ENCODE measurements around the gene CTNNBIP1. TPM values are rescaled to one million over a fixed set of nuclear protein-coding genes. Genes with fewer than 3 reads are reported as not detected.

CTNNBIP1 gene
- polyA plus RNA-seq, 3 donors from 2014 or later = 41.0 to 51.5 (median 45.5) TPM

DNA sequence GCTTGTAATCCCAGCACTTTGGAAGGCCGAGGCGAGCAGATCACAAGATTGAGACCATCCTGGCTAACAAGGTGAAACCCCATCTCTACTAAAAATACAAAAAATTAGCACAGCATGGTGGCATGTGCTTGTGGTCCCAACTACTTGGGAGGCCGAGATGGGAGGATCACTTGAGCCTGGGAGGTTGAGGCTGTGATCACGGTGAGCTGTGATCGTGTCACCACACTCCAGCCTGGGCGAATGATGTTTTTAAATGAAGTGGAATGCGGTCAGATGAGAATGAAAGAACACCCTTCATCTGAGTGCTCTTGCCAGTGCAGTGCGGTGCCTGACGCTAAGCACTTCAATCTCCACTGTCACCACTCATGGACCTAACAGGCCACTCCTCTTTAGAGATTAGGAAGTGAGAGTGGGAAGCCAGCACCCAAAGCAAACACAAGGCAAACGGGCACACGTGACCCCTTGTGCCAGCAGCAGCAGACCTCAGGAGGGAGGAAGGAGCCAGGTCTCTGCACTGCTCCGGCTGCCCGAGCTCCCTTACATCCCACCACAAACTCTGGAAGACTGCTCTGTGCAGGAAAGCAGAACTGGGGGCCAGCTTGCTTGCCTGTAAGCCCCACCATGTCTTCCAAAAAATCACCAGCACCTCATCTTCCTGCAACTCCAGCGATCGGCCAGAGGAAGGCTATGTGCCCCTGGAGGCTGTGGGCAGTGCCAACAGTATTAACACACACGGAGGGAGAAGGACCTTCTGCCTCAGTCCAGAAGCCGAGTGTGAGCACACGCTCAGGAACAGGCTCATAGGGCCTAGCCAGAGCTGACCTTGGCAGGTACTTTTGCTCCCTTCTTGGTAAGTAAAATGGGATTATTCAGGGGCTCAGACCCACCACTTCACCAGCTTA lies 9.7 kb downstream of the CTNNBIP1 start:
- no peaks in the 10 kb centered on the region for H3K36me3 Mint-ChIP-seq
- H3K4me1 Mint-ChIP-seq = peaks cover 23 to 45% of the 10 kb centered on the region in 2 donors
- no peaks in the 10 kb centered on the region for H3K27me3 Mint-ChIP-seq (ENCODE audit: low read depth in 3 of 3)
- H3K27ac Mint-ChIP-seq = peak overlapping the region; percentile 34 to 87 (median 74)
- H3K9me3 Mint-ChIP-seq = no peaks in the 10 kb centered on the region
- no peak for DNase-seq
- peak overlapping the region in 3 of 5 donors; percentile 0 to 66 (median 10) for H3K4me3 Mint-ChIP-seq

DNA sequence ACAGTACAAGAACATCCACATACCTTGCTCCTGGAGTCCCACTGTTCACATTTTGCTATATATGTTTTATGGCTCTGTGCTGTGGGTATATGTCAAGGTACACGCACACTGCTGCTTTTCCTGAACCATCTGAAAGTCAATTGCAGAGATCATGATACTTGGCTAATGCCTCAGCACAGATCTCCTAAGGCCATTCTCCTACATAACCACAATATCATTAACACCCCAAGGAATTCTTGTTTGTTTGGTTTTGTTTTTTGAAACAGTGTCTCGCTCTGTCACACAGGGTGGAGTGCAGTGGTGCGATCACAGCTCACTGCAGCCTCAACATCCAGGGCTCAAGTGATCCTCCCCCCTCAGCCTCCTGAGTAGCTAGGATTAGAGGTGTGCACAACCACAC lies 16.0 kb downstream of the CTNNBIP1 start:
- peaks cover 19 to 30% of the 10 kb centered on the region in 2 donors for H3K4me1 Mint-ChIP-seq
- H3K4me3 Mint-ChIP-seq = no peak overlapping the region
- H3K36me3 Mint-ChIP-seq = peaks cover 3 to 6% (median 4%) of the 10 kb centered on the region in 3 donors
- DNase-seq = no peak
- peaks cover 0 to 2% (median 0%) of the 10 kb centered on the region in 3 donors for H3K27me3 Mint-ChIP-seq (ENCODE audit: low read depth in 3 of 3)
- H3K9me3 Mint-ChIP-seq = no peaks in the 10 kb centered on the region
- peak overlapping the region in 5 of 6 donors; percentile 9 to 83 (median 56) for H3K27ac Mint-ChIP-seq

DNA sequence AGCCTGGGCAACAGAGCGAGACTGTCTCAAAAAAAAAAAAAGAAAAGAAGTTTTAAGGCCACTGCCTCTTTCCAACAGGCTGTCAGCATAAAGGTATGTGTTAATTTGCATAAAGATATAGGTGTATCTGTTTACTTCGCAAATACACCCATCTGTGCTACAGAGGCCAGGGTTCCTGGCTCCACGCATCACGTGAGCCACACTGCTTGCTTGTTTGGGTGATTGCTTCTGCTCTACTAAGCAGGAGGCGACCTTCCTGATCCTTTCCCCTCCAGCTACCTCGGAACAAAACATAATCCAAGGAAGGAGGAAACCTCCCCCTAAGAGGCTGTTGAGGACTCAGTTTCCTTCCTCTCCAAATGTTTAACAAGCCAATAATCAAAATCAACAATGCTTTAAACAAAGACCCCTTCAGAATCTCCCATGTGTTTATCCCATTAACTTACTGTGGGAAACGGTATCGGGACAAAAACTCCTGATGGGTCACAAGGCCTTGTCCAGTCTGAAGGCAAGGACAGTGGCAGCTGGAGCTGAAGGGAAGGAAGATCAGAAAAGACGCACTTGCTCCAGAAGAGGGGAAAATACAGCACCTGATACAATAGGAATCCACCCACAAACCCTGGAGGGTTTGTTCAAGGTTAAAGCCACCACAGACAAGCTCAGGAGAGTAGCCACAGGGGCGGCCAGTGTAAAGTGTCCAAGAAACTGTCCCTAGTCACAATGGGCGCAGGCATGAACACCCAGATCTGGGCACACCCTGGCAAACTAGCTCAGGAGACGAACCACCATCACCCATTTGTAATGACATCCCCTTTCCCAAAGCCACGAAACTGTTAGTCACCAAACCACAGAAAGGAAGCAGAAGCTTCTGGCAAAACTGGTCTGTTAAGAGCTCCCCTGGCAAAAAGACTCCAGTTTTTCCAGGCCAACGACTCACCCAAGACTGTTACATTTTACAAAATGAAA lies 17.2 kb downstream of the CTNNBIP1 start:
- Mint-ChIP-seq H3K4me1 (peaks cover 21 to 34% of the 10 kb centered on the region in 2 donors), H3K36me3 (peaks cover 3 to 6% (median 4%) of the 10 kb centered on the region in 3 donors), H3K27ac (peak overlapping the region; percentile 7 to 83 (median 26)), H3K27me3 (ENCODE audit: low read depth in 3 of 3) (peaks cover 0 to 2% (median 0%) of the 10 kb centered on the region in 3 donors), H3K4me3 (no peak overlapping the region), H3K9me3 (no peaks in the 10 kb centered on the region)
- no peak for DNase-seq

DNA sequence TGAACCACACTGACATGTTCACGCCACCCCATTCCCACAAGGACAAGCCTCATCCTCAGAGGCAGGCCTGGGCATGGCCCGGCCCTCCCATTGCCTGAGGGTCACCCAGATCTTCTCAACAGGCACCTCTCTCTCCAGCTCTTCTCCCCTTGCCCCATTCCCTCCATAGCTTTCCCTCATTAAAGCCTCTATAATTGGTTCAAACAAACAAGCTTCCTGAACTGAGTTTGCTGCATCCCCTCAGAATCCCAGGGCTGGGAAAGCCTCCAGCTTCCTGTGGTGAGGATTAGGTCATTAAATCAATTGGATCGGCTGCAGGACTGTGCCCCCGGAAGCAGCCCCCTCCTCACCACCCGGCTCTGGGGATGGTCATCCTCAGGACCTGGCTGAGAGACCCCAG lies 18.9 kb downstream of the CTNNBIP1 start:
- H3K27ac Mint-ChIP-seq = peak overlapping the region in 1 of 6 donors; percentile 53

DNA sequence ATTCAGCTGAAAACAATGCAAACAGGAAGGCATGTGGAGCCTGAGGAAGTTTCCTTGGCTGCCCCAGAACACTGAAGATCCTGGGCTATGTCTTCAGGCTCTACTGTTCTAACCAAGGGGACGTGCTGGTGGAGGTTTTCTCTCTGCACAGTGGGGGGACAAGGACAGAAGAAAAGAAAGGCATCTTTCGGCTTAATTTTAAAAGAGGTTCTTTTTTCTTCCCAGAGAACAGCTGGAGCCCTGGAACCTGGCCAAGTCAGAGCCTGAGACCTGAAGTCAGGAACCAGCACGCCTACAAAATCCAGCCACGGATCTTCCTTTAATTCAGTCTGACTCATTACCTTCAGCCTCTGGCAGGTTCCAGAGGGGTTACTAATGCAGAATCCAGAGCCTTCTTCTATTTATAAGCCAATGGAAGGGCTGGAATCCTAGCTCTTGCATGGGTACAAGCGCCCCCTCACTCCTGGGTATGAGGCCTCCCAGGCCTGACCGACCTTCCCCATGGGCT lies 19.8 kb downstream of the CTNNBIP1 start:
- H3K27ac Mint-ChIP-seq = peak overlapping the region in 3 of 6 donors; percentile 10 to 26 (median 16)
- H3K4me1 Mint-ChIP-seq = peaks cover 23 to 34% of the 10 kb centered on the region in 2 donors
- H3K27me3 Mint-ChIP-seq (ENCODE audit: low read depth in 3 of 3) = peaks cover 0 to 3% (median 0%) of the 10 kb centered on the region in 3 donors
- H3K4me3 Mint-ChIP-seq = no peak overlapping the region
- peaks cover 3 to 6% (median 4%) of the 10 kb centered on the region in 3 donors for H3K36me3 Mint-ChIP-seq
- DNase-seq = no peak
- H3K9me3 Mint-ChIP-seq = no peaks in the 10 kb centered on the region

More for the DNA sequence above, 18.9 kb downstream of the CTNNBIP1 start:
- DNase-seq = no peak
- Mint-ChIP-seq H3K36me3 (peaks cover 3 to 6% (median 4%) of the 10 kb centered on the region in 3 donors), H3K9me3 (no peaks in the 10 kb centered on the region), H3K4me1 (peaks cover 21 to 34% of the 10 kb centered on the region in 2 donors), H3K27me3 (ENCODE audit: low read depth in 3 of 3) (peaks cover 0 to 3% (median 0%) of the 10 kb centered on the region in 3 donors), H3K4me3 (no peak overlapping the region)

DNA sequence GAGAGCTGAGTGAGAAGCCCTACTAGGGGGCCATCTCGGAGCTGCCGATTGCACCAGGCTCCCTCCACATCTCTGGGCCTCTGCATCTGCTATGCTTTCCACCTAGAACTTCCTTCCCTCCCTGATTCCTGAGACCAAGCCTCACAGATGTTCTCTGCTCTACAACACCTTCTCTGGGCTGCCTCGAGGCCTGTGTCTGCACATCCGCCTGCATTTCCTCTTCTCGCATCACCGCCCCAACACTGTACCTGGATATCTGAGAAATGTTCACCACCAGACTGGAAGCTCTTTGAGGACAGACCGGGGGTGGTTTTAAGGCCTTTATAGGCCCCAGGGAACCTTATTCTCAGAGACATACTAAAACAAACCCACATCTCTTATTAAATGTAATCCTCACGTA lies 20.7 kb downstream of the CTNNBIP1 start:
- H3K9me3 Mint-ChIP-seq = no peaks in the 10 kb centered on the region
- H3K27me3 Mint-ChIP-seq (ENCODE audit: low read depth in 3 of 3) = peaks cover 0 to 3% (median 0%) of the 10 kb centered on the region in 3 donors
- H3K27ac Mint-ChIP-seq = peak overlapping the region in 5 of 6 donors; percentile 10 to 66 (median 58)
- DNase-seq = no peak
- H3K4me3 Mint-ChIP-seq = no peak overlapping the region
- peaks cover 31 to 37% of the 10 kb centered on the region in 2 donors for H3K4me1 Mint-ChIP-seq
- peaks cover 3 to 9% (median 4%) of the 10 kb centered on the region in 3 donors for H3K36me3 Mint-ChIP-seq

DNA sequence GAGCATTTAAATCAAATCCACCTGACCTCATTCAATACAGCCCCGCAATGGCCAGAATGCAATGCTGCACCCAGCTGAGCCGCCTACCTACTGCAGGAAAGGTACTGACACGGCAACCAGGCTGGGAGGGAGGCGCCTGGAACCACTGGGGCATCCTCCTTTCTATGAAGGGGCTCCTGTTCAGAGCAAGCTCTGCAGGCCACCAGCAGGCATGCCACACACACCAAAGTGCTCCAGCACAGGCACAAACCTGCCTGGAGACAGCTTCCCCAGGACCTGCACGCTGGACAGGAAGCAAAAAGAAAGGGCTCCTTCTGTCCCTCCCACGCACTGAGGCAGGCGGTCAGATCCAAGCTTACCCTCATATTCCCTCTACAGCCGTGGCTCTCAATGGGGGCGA lies 21.2 kb downstream of the CTNNBIP1 start:
- H3K9me3 Mint-ChIP-seq = no peaks in the 10 kb centered on the region
- H3K4me1 Mint-ChIP-seq = peaks cover 34 to 37% of the 10 kb centered on the region in 2 donors
- DNase-seq = no peak
- peaks cover 3 to 9% (median 4%) of the 10 kb centered on the region in 3 donors for H3K36me3 Mint-ChIP-seq
- no peak overlapping the region for H3K4me3 Mint-ChIP-seq
- H3K27ac Mint-ChIP-seq = peak overlapping the region in 3 of 6 donors; percentile 10 to 66 (median 59)
- H3K27me3 Mint-ChIP-seq (ENCODE audit: low read depth in 3 of 3) = peaks cover 0 to 3% (median 0%) of the 10 kb centered on the region in 3 donors

DNA sequence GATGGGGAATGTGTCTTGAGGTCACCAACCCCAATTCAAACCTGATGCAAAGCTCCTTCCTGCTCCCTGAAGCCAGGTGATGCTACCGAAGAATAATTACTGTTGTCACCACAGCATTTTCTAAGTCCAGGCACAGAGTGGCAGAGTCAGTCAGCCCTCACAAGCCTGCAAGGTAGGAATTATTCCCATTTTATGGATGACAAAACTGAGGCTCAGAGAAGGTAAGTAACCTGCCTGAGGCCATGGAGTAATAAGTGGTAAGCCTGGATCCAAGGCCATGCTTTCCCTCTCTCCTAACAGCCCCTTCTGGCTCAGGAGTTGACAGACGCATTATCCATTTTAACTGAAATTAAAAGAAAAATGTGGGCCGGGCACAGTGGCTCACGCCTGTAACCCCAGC lies 23.0 kb downstream of the CTNNBIP1 start:
- DNase-seq = no peak
- Mint-ChIP-seq H3K27me3 (ENCODE audit: low read depth in 3 of 3) (peaks cover 0 to 6% (median 0%) of the 10 kb centered on the region in 3 donors), H3K27ac (no peak overlapping the region), H3K4me1 (peaks cover 42% of the 10 kb centered on the region in 2 donors), H3K9me3 (no peaks in the 10 kb centered on the region), H3K36me3 (peaks cover 3 to 9% (median 4%) of the 10 kb centered on the region in 3 donors), H3K4me3 (no peak overlapping the region)

DNA sequence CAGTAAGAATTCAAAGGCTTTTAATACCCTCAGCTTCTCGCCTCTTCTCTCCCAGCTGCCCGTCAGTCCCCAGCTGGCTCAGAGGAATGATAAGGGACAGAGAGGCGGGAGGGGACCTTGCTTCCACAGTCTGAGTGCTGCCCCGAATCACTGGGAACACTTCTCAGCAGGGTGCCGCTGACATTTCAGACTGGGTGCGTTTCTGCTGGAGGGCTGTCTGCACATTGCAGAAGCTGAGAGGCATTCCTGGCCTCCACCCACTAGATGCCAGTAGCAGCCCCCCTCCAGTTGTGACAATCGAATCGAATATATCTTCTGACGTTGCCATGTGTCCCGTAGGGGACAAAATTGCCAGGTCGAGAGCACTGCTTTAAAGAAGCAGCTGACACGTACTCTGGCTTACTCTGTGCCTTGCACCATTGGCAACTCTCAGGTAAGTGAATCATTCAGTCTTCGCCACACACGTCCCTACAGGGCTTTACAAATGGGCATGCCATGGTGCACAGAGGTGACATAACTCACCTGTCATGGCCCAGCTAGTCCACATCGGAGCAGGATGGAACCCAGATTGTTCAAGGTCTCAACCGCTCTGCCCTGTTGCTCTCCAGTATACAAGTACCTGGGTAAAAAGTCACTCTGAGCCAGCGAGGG lies 23.9 kb downstream of the CTNNBIP1 start:
- H3K4me3 Mint-ChIP-seq = no peak overlapping the region
- H3K36me3 Mint-ChIP-seq = peaks cover 3 to 9% (median 4%) of the 10 kb centered on the region in 3 donors
- peak overlapping the region in 1 of 6 donors; percentile 15 for H3K27ac Mint-ChIP-seq
- no peak for DNase-seq
- H3K9me3 Mint-ChIP-seq = no peaks in the 10 kb centered on the region
- peaks cover 51% of the 10 kb centered on the region in 2 donors for H3K4me1 Mint-ChIP-seq
- H3K27me3 Mint-ChIP-seq (ENCODE audit: low read depth in 3 of 3) = peaks cover 0 to 8% (median 0%) of the 10 kb centered on the region in 3 donors

DNA sequence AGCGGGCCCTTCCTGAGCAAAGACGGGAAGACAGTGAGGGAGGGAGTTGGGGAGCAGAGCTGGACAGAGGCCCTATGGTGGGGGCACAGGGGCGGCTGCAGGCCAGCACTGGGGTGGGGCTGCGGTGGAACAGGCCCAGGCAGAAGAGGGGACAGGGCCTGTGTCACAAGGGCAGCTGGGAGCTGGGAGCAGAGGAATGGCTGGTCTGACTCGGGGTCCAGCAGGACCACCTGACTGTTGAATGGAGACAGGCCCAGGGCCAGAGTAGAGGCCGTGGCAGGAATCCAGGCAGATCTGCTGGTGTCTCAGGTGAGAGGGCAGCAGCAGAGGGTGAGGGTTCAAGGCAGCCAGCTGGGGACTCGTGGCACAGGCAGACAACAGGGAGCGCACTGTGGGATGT lies 25.3 kb downstream of the CTNNBIP1 start:
- Mint-ChIP-seq H3K27me3 (ENCODE audit: low read depth in 3 of 3) (peaks cover 0 to 8% (median 0%) of the 10 kb centered on the region in 3 donors), H3K9me3 (no peaks in the 10 kb centered on the region), H3K27ac (peak overlapping the region; percentile 49 to 92 (median 82)), H3K4me3 (no peak overlapping the region), H3K36me3 (peaks cover 3 to 9% (median 4%) of the 10 kb centered on the region in 3 donors), H3K4me1 (peaks cover 58 to 61% of the 10 kb centered on the region in 2 donors)
- DNase-seq = no peak

DNA sequence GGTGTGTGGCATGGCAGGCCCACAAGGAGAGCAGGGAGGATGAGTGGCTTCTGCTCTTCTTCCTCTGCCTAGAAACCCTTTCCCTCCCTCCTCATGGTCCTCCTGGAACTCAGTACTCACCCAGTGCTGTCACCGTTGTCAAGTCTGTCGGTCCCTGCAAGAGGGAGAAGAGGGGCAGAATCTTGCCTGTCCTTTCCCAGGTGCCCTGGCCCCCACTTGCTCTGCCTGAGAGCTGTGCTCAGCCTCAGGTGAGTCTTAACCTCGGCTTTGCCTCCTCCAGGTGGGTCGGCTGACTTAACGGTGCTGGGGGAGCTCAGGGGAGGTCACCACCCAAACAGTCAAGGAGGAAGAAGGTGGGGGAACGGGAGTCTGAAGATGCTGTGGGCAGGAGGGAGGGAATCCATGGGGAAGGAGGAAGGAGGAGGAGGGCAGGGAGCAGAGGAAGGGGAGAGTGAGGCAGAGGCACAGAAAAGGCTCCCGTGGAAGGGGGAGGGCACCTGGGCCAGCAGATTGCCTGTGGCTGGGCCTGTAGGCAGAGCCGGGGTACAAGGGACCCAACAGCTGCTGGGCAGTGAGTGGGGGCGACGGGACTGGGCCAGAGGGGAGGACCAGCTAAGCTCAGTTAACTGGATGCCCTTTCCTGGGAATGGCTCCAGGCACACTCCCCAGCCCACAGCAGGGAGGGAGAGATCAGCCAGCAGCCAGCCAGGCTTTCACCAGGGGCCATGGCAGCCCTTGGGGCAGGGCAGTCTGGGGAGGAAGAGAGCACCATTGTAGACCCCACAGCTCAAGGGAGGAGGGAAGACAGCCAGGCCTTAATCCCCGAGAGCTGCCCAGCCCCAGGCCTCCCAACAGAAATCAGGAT lies 26.3 kb downstream of the CTNNBIP1 start:
- peak overlapping the region in 4 of 5 donors; percentile 60 to 76 (median 74) for H3K4me3 Mint-ChIP-seq
- H3K27me3 Mint-ChIP-seq (ENCODE audit: low read depth in 3 of 3) = peaks cover 0 to 6% (median 0%) of the 10 kb centered on the region in 3 donors
- peak overlapping the region; percentile 51 to 93 (median 88) for H3K27ac Mint-ChIP-seq
- H3K36me3 Mint-ChIP-seq = peaks cover 0 to 3% (median 0%) of the 10 kb centered on the region in 3 donors
- no peaks in the 10 kb centered on the region for H3K9me3 Mint-ChIP-seq
- no peak for DNase-seq
- H3K4me1 Mint-ChIP-seq = peaks cover 49 to 56% of the 10 kb centered on the region in 2 donors

DNA sequence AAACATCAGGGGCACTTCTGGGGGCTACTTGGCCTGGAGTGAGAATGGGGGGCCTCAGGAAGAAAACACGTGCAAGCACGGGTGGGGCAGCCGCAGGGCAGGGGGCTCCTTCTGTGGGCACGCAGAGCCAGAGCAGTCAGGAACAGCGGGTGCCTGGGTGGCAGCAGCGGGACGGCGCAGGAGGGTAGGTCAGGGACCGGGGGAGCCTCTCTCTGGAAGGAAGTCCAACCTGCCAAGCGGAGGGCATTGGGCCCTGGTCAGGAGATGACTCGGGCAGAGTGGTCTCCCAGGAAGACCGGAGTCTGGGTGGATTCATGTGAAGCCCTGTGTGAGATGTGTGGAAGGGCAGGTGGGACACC lies 27.1 kb downstream of the CTNNBIP1 start:
- Mint-ChIP-seq H3K4me1 (peaks cover 47 to 55% of the 10 kb centered on the region in 2 donors), H3K4me3 (peak overlapping the region; percentile 72 to 81 (median 76)), H3K36me3 (peaks cover 0 to 3% (median 0%) of the 10 kb centered on the region in 3 donors), H3K27me3 (ENCODE audit: low read depth in 3 of 3) (peaks cover 0 to 8% (median 0%) of the 10 kb centered on the region in 3 donors), H3K9me3 (no peaks in the 10 kb centered on the region), H3K27ac (peak overlapping the region; percentile 86 to 96 (median 92))
- DNase-seq = no peak
